NCI-H146 treated with DMSO at 0.1 percent for 48 hours (cell line): ENCODE data around the gene AUTS2.

Source experiments
- DNase-seq: peaks from one replicate; lab custom pipeline; 2025; ENCODE audit not compliant: unreplicated experiment; lab: John Stamatoyannopoulos, UW

The AUTS2 gene

GRCh38 chr7:70432567-70433001, 834.3 kb downstream of the AUTS2 start:
- DNase-seq, result no peak

GRCh38 chr7:70434376-70434775, 836.1 kb downstream of the AUTS2 start:
- no peak for DNase-seq

- DNase-seq, result no peak
These were observed 836.5 kb downstream of the AUTS2 start for GRCh38 chr7:70434821-70435220.

GRCh38 chr7:70435634-70436033, 837.4 kb downstream of the AUTS2 start:
- DNase-seq, result no peak

GRCh38 chr7:70436790-70437350, 838.6 kb downstream of the AUTS2 start:
- no peak for DNase-seq

GRCh38 chr7:70439651-70440050, 841.4 kb downstream of the AUTS2 start:
- no peak for DNase-seq

- DNase-seq, result peak; percentile 43
These were observed 848.3 kb downstream of the AUTS2 start for GRCh38 chr7:70446448-70447143.

- DNase-seq, result no peak
These were observed 850.1 kb downstream of the AUTS2 start for GRCh38 chr7:70448312-70448906.

- DNase-seq, result no peak
These were observed 852.5 kb downstream of the AUTS2 start for GRCh38 chr7:70450731-70451130.

- DNase-seq, result no peak
These were observed 857.6 kb downstream of the AUTS2 start for GRCh38 chr7:70455925-70456324.

GRCh38 chr7:70456719-70457118, 858.4 kb downstream of the AUTS2 start:
- no peak for DNase-seq

- DNase-seq, result no peak
These were observed 859.2 kb downstream of the AUTS2 start for GRCh38 chr7:70457482-70457881.

- DNase-seq, result no peak
These were observed 859.8 kb downstream of the AUTS2 start for GRCh38 chr7:70457883-70458680.

GRCh38 chr7:70458745-70459144, 860.5 kb downstream of the AUTS2 start:
- DNase-seq, result no peak

- DNase-seq, result no peak
These were observed 861.3 kb downstream of the AUTS2 start for GRCh38 chr7:70459546-70459945.

GRCh38 chr7:70460071-70460470, 861.8 kb downstream of the AUTS2 start:
- DNase-seq, result no peak

- DNase-seq, result no peak
These were observed 862.3 kb downstream of the AUTS2 start for GRCh38 chr7:70460562-70460961.

GRCh38 chr7:70463352-70463938, 865.2 kb downstream of the AUTS2 start:
- peak; percentile 38 for DNase-seq

- no peak for DNase-seq
These were observed 868.6 kb downstream of the AUTS2 start for GRCh38 chr7:70466725-70467364.

GRCh38 chr7:70470746-70471145, 872.5 kb downstream of the AUTS2 start:
- DNase-seq, result no peak
